Tibial nerve (tissue), 4 donors: ENCODE results near the gene ANKRD39. TPM values are rescaled to one million over a fixed set of nuclear protein-coding genes. Genes with fewer than 3 reads are reported as not detected.

Experiments used
- DNase-seq, 2 donors: peaks; one replicate each; pipeline ENCODE4 v3.0.0-alpha.2; 2019; ENCODE audit warnings: low spot score in 2 of 2
- H3K27ac ChIP-seq, 4 donors: fragments of 200-600 bp; sonication (generic) in 3 of 4; one replicate each; pipeline ENCODE4 v1.5.1; 2017 to 2019; ENCODE audit warnings: mild to moderate bottlenecking in 1 of 4
- H3K27me3 ChIP-seq, 2 donors: fragments of 200-600 bp; sonication (generic) in 1 of 2; one replicate each; pipeline versions ENCODE4 v1.5.1 to v1.6.0; 2017 to 2019
- H3K36me3 ChIP-seq, 3 donors: fragments of 200-600 bp; sonication (generic); one replicate each; pipeline ENCODE4 v1.5.1; 2018 to 2019
- H3K4me1 ChIP-seq, 4 donors: fragments of 200-600 bp; sonication (generic) in 3 of 4; one replicate each; pipeline ENCODE4 v1.5.1; 2017 to 2019
- H3K4me3 ChIP-seq, 4 donors: fragments of 200-600 bp; sonication (generic) in 3 of 4; one replicate each; pipeline ENCODE4 v1.5.1; 2017 to 2019; ENCODE audit warnings: mild to moderate bottlenecking in 1 of 4, moderate library complexity in 1 of 4
- H3K9me3 ChIP-seq, 4 donors: fragments of 200-600 bp; sonication (generic) in 3 of 4; one replicate each; pipeline ENCODE4 v1.5.1; 2017 to 2019
- EP300 ChIP-seq, 2 donors: sonication (generic); formaldehyde crosslinking; IDR thresholded peaks; one replicate each; pipeline ENCODE4 v1.6.1; 2017; ENCODE audit warnings: antibody characterized with exemption in 2 of 2, mild to moderate bottlenecking in 1 of 2
- POLR2A ChIP-seq, 2 donors: fragments of 450-650 bp; IDR thresholded peaks; one replicate each; pipeline ENCODE4 v1.6.1; 2017; ENCODE audit warnings: antibody characterized with exemption in 2 of 2, mild to moderate bottlenecking in 2 of 2, moderate library complexity in 2 of 2
- WGBS, 2 donors: methylation state at CpG; one replicate each; pipeline ENCODE4 v1.1.5; 2018; 5-methylcytosine and 5-hydroxymethylcytosine counted together
- total RNA-seq, 4 donors: library from RNA; depleted of rRNA; stranded (reverse); fragments of >200 nt; gene quantifications; one replicate each; pipeline ENCODE4 v1.1.0, GENCODE V29; 2016
- TF ChIP-seq, protein P1 (sequence below), 5 experiments: fragments of 200-600 bp in 3 of 5; fragments of 450-650 bp in 2 of 5; sonication (generic) in 3 of 5; IDR thresholded peaks; one replicate each; pipeline ENCODE4 v1.5.1; 2016 to 2019; ENCODE audit warnings: antibody characterized with exemption in 5 of 5, mild to moderate bottlenecking in 3 of 5, moderate library complexity in 2 of 5

The ANKRD39 gene
- total RNA-seq, 4 donors from 2014 or later, result 13.8 to 23.7 (median 19.5) TPM

DNA sequence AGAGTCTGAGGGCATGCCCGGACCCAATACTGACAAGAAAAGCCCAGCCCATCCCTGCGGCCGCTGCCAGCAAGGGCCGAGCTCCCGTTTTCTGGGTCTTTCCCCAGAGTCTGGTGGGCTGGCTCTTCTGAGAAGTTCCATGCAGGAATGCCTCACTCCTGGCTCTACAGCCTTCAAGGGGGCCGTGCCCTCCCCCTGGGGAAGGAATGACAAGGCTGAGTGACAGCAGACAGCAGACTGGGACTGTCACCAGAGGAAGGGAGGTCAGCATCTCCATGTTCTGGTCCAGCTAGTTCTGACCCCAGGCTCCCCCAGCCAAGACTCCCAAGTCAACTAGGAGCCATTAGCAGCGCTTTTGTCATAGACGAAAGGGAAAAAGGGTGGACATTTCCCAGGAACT, 25.1 kb upstream of the ANKRD39 start:
- WGBS, 2 donors, result 74 to 76% methylated on average over 8 of the region's 8 CpGs
- no peaks in the 10 kb centered on the region for H3K9me3 ChIP-seq
- no peaks in the 10 kb centered on the region for H3K36me3 ChIP-seq
- no peak for DNase-seq
- TF ChIP-seq EP300 (IDR thresholded peaks at IDR 0.05) (no peak), POLR2A (IDR thresholded peaks at IDR 0.05) (no peak)
- TF ChIP-seq, protein P1, sequence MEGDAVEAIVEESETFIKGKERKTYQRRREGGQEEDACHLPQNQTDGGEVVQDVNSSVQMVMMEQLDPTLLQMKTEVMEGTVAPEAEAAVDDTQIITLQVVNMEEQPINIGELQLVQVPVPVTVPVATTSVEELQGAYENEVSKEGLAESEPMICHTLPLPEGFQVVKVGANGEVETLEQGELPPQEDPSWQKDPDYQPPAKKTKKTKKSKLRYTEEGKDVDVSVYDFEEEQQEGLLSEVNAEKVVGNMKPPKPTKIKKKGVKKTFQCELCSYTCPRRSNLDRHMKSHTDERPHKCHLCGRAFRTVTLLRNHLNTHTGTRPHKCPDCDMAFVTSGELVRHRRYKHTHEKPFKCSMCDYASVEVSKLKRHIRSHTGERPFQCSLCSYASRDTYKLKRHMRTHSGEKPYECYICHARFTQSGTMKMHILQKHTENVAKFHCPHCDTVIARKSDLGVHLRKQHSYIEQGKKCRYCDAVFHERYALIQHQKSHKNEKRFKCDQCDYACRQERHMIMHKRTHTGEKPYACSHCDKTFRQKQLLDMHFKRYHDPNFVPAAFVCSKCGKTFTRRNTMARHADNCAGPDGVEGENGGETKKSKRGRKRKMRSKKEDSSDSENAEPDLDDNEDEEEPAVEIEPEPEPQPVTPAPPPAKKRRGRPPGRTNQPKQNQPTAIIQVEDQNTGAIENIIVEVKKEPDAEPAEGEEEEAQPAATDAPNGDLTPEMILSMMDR (IDR thresholded peaks at IDR 0.05), result no peak
- peaks cover 0 to 67% (median 21%) of the 10 kb centered on the region in 4 donors for H3K4me1 ChIP-seq
- peak overlapping the region in 1 of 4 donors; percentile 44 for H3K27ac ChIP-seq
- no peak overlapping the region for H3K4me3 ChIP-seq
- no peaks in the 10 kb centered on the region for H3K27me3 ChIP-seq

DNA sequence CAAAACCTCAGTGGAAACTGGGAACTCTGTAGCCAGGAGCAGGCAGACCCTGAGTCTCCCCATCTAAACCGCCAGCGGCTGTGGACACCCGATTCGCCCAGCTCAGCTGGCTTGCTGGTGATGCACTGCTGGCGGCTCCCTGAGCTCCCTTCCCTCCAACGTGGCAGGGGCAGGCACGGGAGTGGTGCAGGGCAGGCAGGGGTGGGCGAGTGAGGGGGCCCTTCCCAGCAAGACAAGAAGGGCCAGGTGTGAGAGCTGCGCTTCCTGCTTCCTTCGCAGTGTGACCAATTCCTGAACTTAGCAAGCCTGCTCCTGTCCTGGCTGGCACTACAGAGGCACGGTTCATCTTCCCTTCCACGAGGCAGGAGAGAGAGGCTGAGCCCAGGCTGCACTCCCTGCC, 24.4 kb upstream of the ANKRD39 start:
- Histone ChIP-seq H3K4me1 (peaks cover 0 to 65% (median 14%) of the 10 kb centered on the region in 4 donors), H3K9me3 (no peaks in the 10 kb centered on the region), H3K27ac (peak overlapping the region in 2 of 4 donors; percentile 12 to 60), H3K27me3 (no peaks in the 10 kb centered on the region), H3K36me3 (no peaks in the 10 kb centered on the region), H3K4me3 (no peak overlapping the region)
- no peak for TF ChIP-seq EP300 (IDR thresholded peaks at IDR 0.05)
- TF ChIP-seq POLR2A (IDR thresholded peaks at IDR 0.05), result no peak
- TF ChIP-seq, protein P1 (IDR thresholded peaks at IDR 0.05), result no peak
- no peak for DNase-seq
- WGBS, 2 donors, result 77 to 82% methylated on average over 12 of the region's 12 CpGs

GRCh38 chr2:96881349-96882195, 23.8 kb upstream of the ANKRD39 start:
- TF ChIP-seq EP300 (IDR thresholded peaks at IDR 0.05), result no peak
- TF ChIP-seq POLR2A (IDR thresholded peaks at IDR 0.05), result no peak
- TF ChIP-seq, protein P1 (IDR thresholded peaks at IDR 0.05), result no peak
- Histone ChIP-seq H3K9me3 (no peaks in the 10 kb centered on the region), H3K4me3 (no peak overlapping the region), H3K36me3 (no peaks in the 10 kb centered on the region), H3K27me3 (no peaks in the 10 kb centered on the region), H3K27ac (peak overlapping the region in 2 of 4 donors; percentile 12 to 60), H3K4me1 (peaks cover 0 to 60% (median 9%) of the 10 kb centered on the region in 4 donors)
- 34% methylated on average over 10 of the region's 10 CpGs for WGBS, 2 donors
- no peak for DNase-seq

- no peaks in the 10 kb centered on the region for H3K9me3 ChIP-seq
- peak overlapping the region in 1 of 4 donors; percentile 60 for H3K27ac ChIP-seq
- no peak for DNase-seq
- TF ChIP-seq, protein P1 (IDR thresholded peaks at IDR 0.05), result no peak
- TF ChIP-seq EP300 (IDR thresholded peaks at IDR 0.05) (no peak), POLR2A (IDR thresholded peaks at IDR 0.05) (no peak)
- 81 to 90% methylated on average over 6 of the region's 6 CpGs for WGBS, 2 donors
- H3K4me1 ChIP-seq, result peaks cover 0 to 60% (median 10%) of the 10 kb centered on the region in 4 donors
- no peaks in the 10 kb centered on the region for H3K27me3 ChIP-seq
- no peak overlapping the region for H3K4me3 ChIP-seq
- no peaks in the 10 kb centered on the region for H3K36me3 ChIP-seq
These were observed 23.1 kb upstream of the ANKRD39 start for GRCh38 chr2:96880891-96881273.

- no peaks in the 10 kb centered on the region for H3K36me3 ChIP-seq
- WGBS, 2 donors, result 94 to 95% methylated on average over 13 to 15 of the region's 18 CpGs
- H3K27me3 ChIP-seq, result no peaks in the 10 kb centered on the region
- H3K4me3 ChIP-seq, result no peak overlapping the region
- no peaks in the 10 kb centered on the region for H3K9me3 ChIP-seq
- H3K27ac ChIP-seq, result no peak overlapping the region
- H3K4me1 ChIP-seq, result peaks cover 0 to 61% (median 22%) of the 10 kb centered on the region in 4 donors
- TF ChIP-seq, protein P1 (IDR thresholded peaks at IDR 0.05), result no peak
- TF ChIP-seq POLR2A (IDR thresholded peaks at IDR 0.05) (no peak), EP300 (IDR thresholded peaks at IDR 0.05) (no peak)
- no peak for DNase-seq
These were observed 21.8 kb upstream of the ANKRD39 start for GRCh38 chr2:96879545-96880040.
